Stomach smooth muscle (tissue), 2 donors: ENCODE results near the gene ZNF814.
"Not testable (repeated sequence)": the region's sequence is repeated elsewhere in the genome, so short reads cannot be mapped to it uniquely, and the experiment has no call there.

Source experiments
- H3K27ac ChIP-seq: one replicate; pipeline ENCODE4 v1.7.0; 2013; ENCODE audit warnings: mild to moderate bottlenecking, low read length, inconsistent platforms
- H3K27me3 ChIP-seq, 2 donors: one replicate each; pipeline ENCODE4 v1.7.0; 2013; ENCODE audit warnings: low read length in 2 of 2; ENCODE audit not compliant: insufficient read depth in 2 of 2, control insufficient read depth in 1 of 2
- H3K36me3 ChIP-seq, 2 donors: one replicate each; pipeline ENCODE4 v1.7.0; 2013; ENCODE audit warnings: low read length in 2 of 2; ENCODE audit not compliant: control insufficient read depth in 2 of 2, insufficient read depth in 2 of 2
- H3K4me1 ChIP-seq: one replicate; pipeline ENCODE4 v1.7.0; 2013; ENCODE audit warnings: low read length; ENCODE audit not compliant: control insufficient read depth, insufficient read depth
- H3K4me3 ChIP-seq, 2 donors: one replicate each; pipeline ENCODE4 v1.7.0; 2013; ENCODE audit warnings: low read length in 2 of 2
- H3K9ac ChIP-seq, 2 donors: one replicate each; pipeline ENCODE4 v1.7.0; 2013; ENCODE audit warnings: low read length in 2 of 2, mild to moderate bottlenecking in 1 of 2
- H3K9me3 ChIP-seq, 2 donors: one replicate each; pipeline ENCODE4 v1.7.0; 2013; ENCODE audit warnings: low read length in 2 of 2; ENCODE audit not compliant: control insufficient read depth in 2 of 2
- donor health status: healthy.
- donor health status: Pancreatic carcinoma.

The ZNF814 gene

DNA sequence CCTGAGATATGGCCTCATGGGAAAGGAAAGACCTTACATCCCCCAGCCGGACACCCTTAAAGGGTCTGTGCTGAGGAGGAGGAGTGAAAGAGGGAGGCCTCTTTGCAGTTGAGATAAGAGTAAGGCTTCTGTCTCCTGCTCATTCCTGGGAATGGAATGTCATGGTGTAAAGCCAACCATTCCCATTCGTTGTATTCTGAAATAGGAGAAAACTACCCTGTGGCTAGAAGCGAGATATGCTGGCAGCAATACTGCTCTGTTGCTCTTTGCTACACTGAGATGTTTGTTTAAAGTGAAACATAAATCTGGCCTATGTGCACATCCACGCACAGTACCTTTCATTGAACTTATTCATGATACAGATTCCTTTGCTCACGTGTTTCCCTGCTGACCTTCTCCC is 59.5 kb downstream of the ZNF814 start:
- Histone ChIP-seq H3K9ac (no peak overlapping the region), H3K4me3 (no peak overlapping the region), H3K4me1 (no peaks in the 10 kb centered on the region), H3K36me3 (no peaks in the 10 kb centered on the region), H3K9me3 (peaks cover 0 to 3% of the 10 kb centered on the region in 2 donors), H3K27me3 (no peaks in the 10 kb centered on the region), H3K27ac (no peak overlapping the region)

DNA sequence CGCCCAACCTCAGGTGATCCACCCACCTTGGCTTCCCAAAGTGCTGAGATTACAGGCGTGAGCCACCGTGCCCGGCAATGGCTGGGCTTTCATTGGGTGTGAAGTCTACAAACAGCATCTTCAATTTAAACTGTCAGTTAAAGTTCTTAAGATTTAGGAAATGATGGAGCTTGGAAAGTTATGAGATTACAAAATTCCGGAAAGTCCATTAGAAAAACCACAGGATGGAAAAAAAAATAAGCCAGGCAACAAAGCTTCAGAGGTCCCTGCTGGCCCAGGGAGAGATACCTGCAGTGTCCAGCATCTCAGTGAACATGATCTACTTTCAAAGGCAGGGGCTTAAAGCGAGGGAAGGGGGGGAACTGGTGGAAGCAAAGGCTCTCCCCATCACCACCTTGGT is 63.3 kb downstream of the ZNF814 start:
- Histone ChIP-seq H3K9me3 (peaks cover 0 to 3% of the 10 kb centered on the region in 2 donors), H3K9ac (no peak overlapping the region), H3K36me3 (no peaks in the 10 kb centered on the region), H3K27me3 (no peaks in the 10 kb centered on the region), H3K27ac (no peak overlapping the region), H3K4me3 (no peak overlapping the region), H3K4me1 (peaks cover 3% of the 10 kb centered on the region)

DNA sequence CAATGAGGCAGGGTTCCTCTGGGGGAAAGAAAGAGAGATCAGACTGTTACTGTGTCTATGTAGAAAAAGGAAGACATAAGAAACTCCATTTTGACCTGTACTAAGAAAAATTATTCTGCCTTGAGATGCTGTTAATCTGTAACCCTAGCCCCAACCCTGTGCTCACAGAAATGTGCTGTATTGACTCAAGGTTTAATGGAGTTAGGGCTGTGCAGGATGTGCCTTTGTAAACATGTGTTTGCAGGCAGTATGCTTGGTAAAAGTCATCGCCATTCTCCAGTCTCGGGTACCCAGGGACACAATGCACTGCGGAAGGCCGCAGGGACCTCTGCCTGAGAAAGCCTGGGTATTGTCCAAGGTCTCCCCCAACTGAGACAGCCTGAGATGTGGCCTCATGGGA is 65.2 kb downstream of the ZNF814 start:
- not testable (repeated sequence) for H3K4me1 ChIP-seq, H3K27ac ChIP-seq, H3K9ac ChIP-seq, H3K27me3 ChIP-seq, H3K4me3 ChIP-seq, H3K9me3 ChIP-seq, H3K36me3 ChIP-seq

DNA sequence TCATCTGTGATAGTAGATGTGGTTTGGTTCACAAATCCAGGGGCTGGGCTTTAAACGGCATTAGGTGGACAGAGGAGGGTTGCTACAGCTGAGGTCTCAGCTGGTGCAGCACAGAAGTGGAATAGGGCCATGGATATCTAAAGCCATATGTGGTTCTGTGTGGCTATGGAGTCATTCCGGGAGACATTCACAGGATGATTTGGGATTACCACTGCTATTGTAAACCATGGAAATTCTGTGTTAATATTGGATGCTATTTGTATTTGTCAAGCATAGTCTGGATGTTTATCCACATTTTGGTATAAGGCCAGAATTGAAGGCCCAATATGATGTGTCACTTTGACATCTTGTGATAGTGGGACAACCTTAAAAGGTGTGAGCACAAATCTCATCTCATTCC is 65.7 kb downstream of the ZNF814 start:
- not testable (repeated sequence) for H3K27me3 ChIP-seq, H3K36me3 ChIP-seq, H3K9me3 ChIP-seq, H3K9ac ChIP-seq, H3K4me3 ChIP-seq, H3K4me1 ChIP-seq, H3K27ac ChIP-seq

DNA sequence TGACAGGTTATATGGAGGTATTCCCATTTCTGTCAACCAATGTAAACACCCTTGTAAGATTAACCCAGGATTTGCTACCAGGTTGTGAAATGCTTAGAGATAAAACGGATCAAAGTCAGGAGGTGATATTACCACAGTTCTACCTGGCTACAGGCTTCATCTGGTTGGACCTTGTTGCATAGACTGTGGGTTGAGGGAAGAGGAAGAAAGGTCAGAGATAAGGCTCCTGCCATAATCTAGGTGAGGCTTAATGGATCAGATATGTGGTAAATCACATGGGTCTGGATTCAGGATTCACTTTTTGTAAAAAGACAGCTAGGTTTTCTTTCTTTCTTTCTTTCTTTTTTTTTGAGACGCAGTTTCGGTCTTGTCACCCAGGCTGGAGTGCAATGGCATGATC is 67.3 kb downstream of the ZNF814 start:
- H3K36me3 ChIP-seq, H3K27ac ChIP-seq, H3K4me3 ChIP-seq, H3K9ac ChIP-seq, H3K4me1 ChIP-seq, H3K27me3 ChIP-seq, H3K9me3 ChIP-seq: not testable (repeated sequence)

DNA sequence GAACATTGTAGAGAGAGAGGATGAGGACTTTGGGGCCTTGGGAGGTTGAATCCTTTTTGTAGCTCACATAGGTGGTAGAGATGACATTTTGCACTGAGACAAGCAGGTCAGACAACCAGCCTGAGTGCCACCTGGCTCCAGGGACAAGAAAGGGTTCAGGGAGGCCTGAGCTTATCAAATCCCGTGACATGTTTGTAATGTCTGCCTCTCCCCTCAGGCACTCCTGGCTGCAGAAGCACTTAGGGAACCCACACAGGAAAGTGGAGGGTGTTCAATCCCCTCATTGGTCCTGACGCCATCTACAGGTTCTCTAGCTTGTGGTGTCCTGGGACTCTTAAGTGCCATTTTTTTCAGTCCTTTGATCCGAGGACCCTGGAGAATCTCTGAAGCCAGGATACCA is 67.7 kb downstream of the ZNF814 start:
- H3K27ac ChIP-seq, H3K4me3 ChIP-seq, H3K27me3 ChIP-seq, H3K9ac ChIP-seq, H3K9me3 ChIP-seq, H3K36me3 ChIP-seq, H3K4me1 ChIP-seq: not testable (repeated sequence)

DNA sequence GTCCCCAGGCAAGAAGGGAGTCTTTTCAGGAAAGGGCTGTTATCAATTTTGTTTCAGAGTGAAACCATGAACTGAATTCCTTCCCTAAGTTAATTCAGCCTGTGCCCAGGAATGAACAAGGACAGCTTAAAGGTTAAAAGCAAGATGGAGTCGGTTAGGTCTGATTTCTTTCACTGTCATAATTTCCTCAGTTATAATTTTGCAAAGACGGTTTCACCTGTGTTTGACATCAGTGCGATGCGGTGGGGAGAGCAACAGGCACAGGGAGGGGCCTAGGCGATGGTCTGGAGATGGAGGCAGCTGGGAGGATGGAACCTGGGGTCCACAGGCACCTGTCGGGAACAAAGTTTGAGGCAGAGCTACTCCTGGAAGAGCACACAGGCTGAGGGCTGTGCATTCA is 68.2 kb downstream of the ZNF814 start:
- H3K4me1 ChIP-seq, result peaks cover 7% of the 10 kb centered on the region
- no peak overlapping the region for H3K27ac ChIP-seq
- no peaks in the 10 kb centered on the region for H3K9me3 ChIP-seq
- peak overlapping the region; percentile 84 to 99 for H3K4me3 ChIP-seq
- H3K36me3 ChIP-seq, result peaks cover 0 to 2% of the 10 kb centered on the region in 2 donors
- no peaks in the 10 kb centered on the region for H3K27me3 ChIP-seq
- H3K9ac ChIP-seq, result peak overlapping the region; percentile 92 to 97

DNA sequence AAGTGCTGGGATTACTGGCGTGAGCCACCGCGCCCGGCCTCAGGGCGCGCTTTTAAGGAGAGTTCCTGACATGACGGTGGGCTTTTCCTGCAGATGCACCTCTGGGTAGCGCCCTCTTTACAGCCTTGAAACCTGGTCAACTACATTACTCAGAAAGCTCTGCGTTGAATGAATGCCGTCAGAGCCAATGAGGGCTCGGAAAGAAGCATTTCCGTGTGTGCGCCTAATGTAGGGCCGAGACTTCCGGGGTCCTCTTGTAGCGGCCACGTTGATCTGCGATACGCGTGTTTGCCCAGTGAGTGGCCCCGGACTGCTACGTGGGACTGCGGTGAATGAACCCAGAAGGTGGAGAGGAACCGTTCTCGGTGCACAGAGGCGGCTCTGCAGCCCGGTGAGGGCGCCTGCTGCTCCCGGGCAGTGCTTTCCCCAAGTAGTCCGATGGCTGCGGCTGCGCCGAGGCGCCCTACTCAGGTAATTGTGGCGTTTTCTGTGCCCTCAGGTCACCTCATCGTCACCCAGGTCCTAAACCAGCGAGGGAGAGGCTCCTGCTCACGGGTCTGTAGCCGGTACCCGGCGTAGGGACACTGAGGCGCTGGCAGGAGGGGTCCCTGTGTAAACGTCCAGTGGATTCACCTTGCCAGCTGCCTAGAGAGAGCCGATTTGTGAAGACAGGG is 69.2 kb downstream of the ZNF814 start:
- Histone ChIP-seq H3K4me3 (peak overlapping the region; percentile 84 to 99), H3K9me3 (no peaks in the 10 kb centered on the region)

DNA sequence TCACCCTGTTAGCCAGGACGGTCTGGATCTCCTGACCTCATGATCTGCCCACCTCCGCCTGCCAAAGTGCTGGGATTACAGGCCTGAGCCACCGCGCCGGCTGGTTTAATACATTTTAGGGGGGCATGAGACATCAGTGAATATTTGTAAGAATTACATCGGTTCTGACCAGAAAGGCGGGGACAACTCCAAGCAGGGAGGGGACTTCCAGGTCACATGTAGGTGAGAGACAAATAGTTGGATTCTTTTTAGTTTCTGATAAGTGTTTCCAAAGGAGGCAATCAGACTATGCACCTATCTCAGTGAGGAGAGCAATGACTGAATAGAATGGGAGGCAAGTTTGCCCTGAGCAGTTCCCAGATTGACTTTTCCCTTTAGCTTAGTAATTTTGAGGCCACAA is 70.5 kb downstream of the ZNF814 start:
- H3K27me3 ChIP-seq, result no peaks in the 10 kb centered on the region
- H3K9ac ChIP-seq, result no peak overlapping the region
- H3K9me3 ChIP-seq, result no peaks in the 10 kb centered on the region
- no peak overlapping the region for H3K27ac ChIP-seq
- peaks cover 14% of the 10 kb centered on the region for H3K4me1 ChIP-seq
- peaks cover 0 to 2% of the 10 kb centered on the region in 2 donors for H3K36me3 ChIP-seq
- H3K4me3 ChIP-seq, result no peak overlapping the region

More for the DNA sequence above, 69.2 kb downstream of the ZNF814 start:
- Histone ChIP-seq H3K27ac (peak overlapping the region; percentile 41), H3K27me3 (no peaks in the 10 kb centered on the region), H3K4me1 (peaks cover 10% of the 10 kb centered on the region), H3K9ac (peak overlapping the region; percentile 92 to 97), H3K36me3 (peaks cover 0 to 2% of the 10 kb centered on the region in 2 donors)

DNA sequence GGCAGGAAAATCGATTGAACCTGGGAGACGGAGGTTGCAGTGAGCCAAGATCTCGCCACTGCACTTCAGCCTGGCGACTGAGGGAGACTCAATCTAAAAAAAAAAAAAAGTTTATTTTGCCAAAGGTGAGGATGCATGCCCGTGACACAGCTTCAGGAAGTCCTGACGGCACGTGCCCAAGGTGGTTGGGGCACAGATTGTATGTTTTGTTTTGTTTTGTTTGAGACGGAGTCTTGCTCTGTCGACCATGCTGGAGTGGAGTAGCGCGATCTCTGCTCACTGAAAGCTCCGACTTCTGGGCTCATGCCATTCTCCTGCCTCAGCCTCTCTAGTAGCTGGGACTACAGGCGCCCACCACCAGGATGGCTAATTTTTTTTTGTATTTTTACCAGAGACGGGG is 70.9 kb downstream of the ZNF814 start:
- Histone ChIP-seq H3K4me1 (peaks cover 14% of the 10 kb centered on the region), H3K36me3 (peaks cover 0 to 2% of the 10 kb centered on the region in 2 donors), H3K4me3 (no peak overlapping the region), H3K9me3 (no peaks in the 10 kb centered on the region), H3K9ac (no peak overlapping the region), H3K27ac (no peak overlapping the region), H3K27me3 (no peaks in the 10 kb centered on the region)

DNA sequence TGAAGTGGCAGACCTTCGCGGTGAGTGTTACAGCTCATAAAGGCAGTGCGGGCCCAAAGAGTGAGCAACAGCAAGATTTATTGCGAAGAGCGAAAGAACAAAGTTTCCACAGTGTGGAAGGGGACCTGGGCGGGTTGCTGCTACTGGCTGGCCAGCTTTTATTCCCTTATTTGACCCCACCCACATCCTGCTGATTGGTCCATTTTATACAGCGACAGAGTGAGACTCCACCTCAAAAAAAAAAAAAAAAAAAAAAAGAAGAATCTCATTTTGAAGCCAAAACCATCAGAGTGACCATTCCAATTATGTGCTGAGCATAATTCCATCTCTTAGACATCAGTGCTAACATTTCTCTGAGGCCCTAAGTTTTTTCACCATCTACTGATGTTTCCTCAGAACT is 72.2 kb downstream of the ZNF814 start:
- H3K4me1 ChIP-seq, result peaks cover 14% of the 10 kb centered on the region
- no peaks in the 10 kb centered on the region for H3K9me3 ChIP-seq
- no peak overlapping the region for H3K9ac ChIP-seq
- no peaks in the 10 kb centered on the region for H3K27me3 ChIP-seq
- H3K36me3 ChIP-seq, result peaks cover 0 to 2% of the 10 kb centered on the region in 2 donors
- no peak overlapping the region for H3K27ac ChIP-seq
- no peak overlapping the region for H3K4me3 ChIP-seq
